Measurements from ENCODE around the gene SPART.

GRCh38 chr13:36363366-36363863 is 17.2 kb upstream of the SPART start:
- TF ChIP-seq CTCF (optimal IDR thresholded peaks at IDR 0.05 in 1 of 3, IDR thresholded peaks at IDR 0.05 in 1 of 3, conservative IDR thresholded peaks at IDR 0.05 in 1 of 3; ENCODE audit: extremely low read depth in 1 of 3, insufficient read depth in 2 of 3, low read length in 3 of 3) (no peak), EZH2 (IDR thresholded peaks at IDR 0.05; ENCODE audit: low read length) (no peak)
